SW480 (cell line): ENCODE results near the gene NR5A2.
A peak's percentile ranks its signal among the peaks of the same experiment; 100 is the strongest.

Experiments used
- DNase-seq: peaks from one replicate; pipeline ENCODE4 v3.0.0-alpha.2; 2016; ENCODE audit warnings: low spot score

NR5A2 gene

GRCh38 chr1:200027264-200027823, at the start of gene NR5A2:
TSS of gene NR5A2 (plus strand) at chr1:200027710. CDS start at chr1:200027848, 138 bp downstream.
- DNase-seq: no peak

- no peak for DNase-seq
These were observed 49.0 kb upstream of the NR5A2 start for GRCh38 chr1:199978408-199978940.

- no peak for DNase-seq
These were observed 48.4 kb upstream of the NR5A2 start for GRCh38 chr1:199979071-199979470.

- DNase-seq: no peak
These were observed 45.9 kb upstream of the NR5A2 start for GRCh38 chr1:199981584-199981983.

- no peak for DNase-seq
These were observed 44.9 kb upstream of the NR5A2 start for GRCh38 chr1:199982606-199983005.

GRCh38 chr1:199983531-199983930, 44.0 kb upstream of the NR5A2 start:
- DNase-seq: no peak

GRCh38 chr1:199995096-199995685, 32.3 kb upstream of the NR5A2 start:
- no peak for DNase-seq

GRCh38 chr1:200005165-200005564, 22.3 kb upstream of the NR5A2 start:
- DNase-seq: no peak

GRCh38 chr1:200006711-200007110, 20.8 kb upstream of the NR5A2 start:
- no peak for DNase-seq

GRCh38 chr1:200015811-200016210, 11.7 kb upstream of the NR5A2 start:
- DNase-seq: no peak

GRCh38 chr1:200021577-200022238, 5.8 kb upstream of the NR5A2 start:
- no peak for DNase-seq

GRCh38 chr1:200022239-200022804, 5.2 kb upstream of the NR5A2 start:
- no peak for DNase-seq

GRCh38 chr1:200028586-200029034, 1.1 kb downstream of the NR5A2 start:
- DNase-seq: no peak

GRCh38 chr1:200029035-200029821, 1.7 kb downstream of the NR5A2 start:
- DNase-seq: peak; percentile 39

- DNase-seq: no peak
These were observed 2.3 kb downstream of the NR5A2 start for GRCh38 chr1:200029822-200030152.

GRCh38 chr1:200030791-200031190, 3.3 kb downstream of the NR5A2 start:
- DNase-seq: no peak

- DNase-seq: no peak
These were observed 6.2 kb downstream of the NR5A2 start for GRCh38 chr1:200033511-200034261.

- DNase-seq: no peak
These were observed 6.7 kb downstream of the NR5A2 start for GRCh38 chr1:200034262-200034557.

- no peak for DNase-seq
These were observed 7.4 kb downstream of the NR5A2 start for GRCh38 chr1:200034761-200035396.

GRCh38 chr1:200035397-200035955, 8.0 kb downstream of the NR5A2 start:
- DNase-seq: no peak
